Neural cell (in vitro differentiated cells): ENCODE data around the gene ATXN10.

Experiments used
- CTCF ChIP-seq: fragments of 450-650 bp; IDR thresholded peaks from 2 replicates; pipeline ENCODE4 v1.5.1; 2014; ENCODE audit warnings: antibody characterized with exemption, mild to moderate bottlenecking, moderate library complexity; ENCODE audit not compliant: poor library complexity, severe bottlenecking
- EP300 ChIP-seq: fragments of 450-650 bp; conservative IDR thresholded peaks from 2 replicates; pipeline ENCODE4 v1.6.1; 2014; ENCODE audit warnings: antibody characterized with exemption, mild to moderate bottlenecking, moderate library complexity; ENCODE audit not compliant: poor library complexity, severe bottlenecking
- EZH2 ChIP-seq: fragments of 200-600, 300-800 bp; shearing (Covaris generic), sonication (generic); IDR thresholded peaks from 2 replicates; pipeline ENCODE4 v1.6.1; 2014; ENCODE audit warnings: antibody characterized with exemption, low read length, borderline replicate concordance, mild to moderate bottlenecking; ENCODE audit not compliant: insufficient read depth, poor library complexity, severe bottlenecking
- MXI1 ChIP-seq: fragments of 450-650 bp; conservative IDR thresholded peaks from 2 replicates; pipeline ENCODE4 v1.6.1; 2014; ENCODE audit warnings: antibody characterized with exemption, mild to moderate bottlenecking; ENCODE audit not compliant: poor library complexity, severe bottlenecking
- POLR2AphosphoS5 ChIP-seq: IDR thresholded peaks from 2 replicates; pipeline ENCODE4 v1.6.1; 2012
- RAD21 ChIP-seq: fragments of 450-650 bp; conservative IDR thresholded peaks from 2 replicates; pipeline ENCODE4 v1.6.1; 2014; ENCODE audit warnings: antibody characterized with exemption, mild to moderate bottlenecking, moderate library complexity
- SMC3 ChIP-seq: fragments of 450-650 bp; conservative IDR thresholded peaks from 2 replicates; pipeline ENCODE4 v1.6.1; 2014; ENCODE audit warnings: antibody characterized with exemption, mild to moderate bottlenecking, moderate library complexity; ENCODE audit not compliant: poor library complexity
- TAF1 ChIP-seq: IDR thresholded peaks from 2 replicates; pipeline ENCODE4 v1.6.1; 2012; ENCODE audit warnings: low read depth

GRCh38 chr22:45869340-45869847, 197.8 kb downstream of the ATXN10 start:
- TF ChIP-seq CTCF, result no peak
- no peak for TF ChIP-seq POLR2AphosphoS5
- TF ChIP-seq EP300, result no peak
- TF ChIP-seq EZH2, result no peak
- TF ChIP-seq MXI1, result no peak
- no peak for TF ChIP-seq RAD21
- no peak for TF ChIP-seq SMC3
- TF ChIP-seq TAF1, result no peak
